Kidney glomerular epithelial cell (primary cell): Measurements from ENCODE around the gene SELE.

Source experiments
- DNase-seq: peaks from one replicate; lab custom pipeline; 2025; lab: John Stamatoyannopoulos, UW

The SELE gene, protein sequence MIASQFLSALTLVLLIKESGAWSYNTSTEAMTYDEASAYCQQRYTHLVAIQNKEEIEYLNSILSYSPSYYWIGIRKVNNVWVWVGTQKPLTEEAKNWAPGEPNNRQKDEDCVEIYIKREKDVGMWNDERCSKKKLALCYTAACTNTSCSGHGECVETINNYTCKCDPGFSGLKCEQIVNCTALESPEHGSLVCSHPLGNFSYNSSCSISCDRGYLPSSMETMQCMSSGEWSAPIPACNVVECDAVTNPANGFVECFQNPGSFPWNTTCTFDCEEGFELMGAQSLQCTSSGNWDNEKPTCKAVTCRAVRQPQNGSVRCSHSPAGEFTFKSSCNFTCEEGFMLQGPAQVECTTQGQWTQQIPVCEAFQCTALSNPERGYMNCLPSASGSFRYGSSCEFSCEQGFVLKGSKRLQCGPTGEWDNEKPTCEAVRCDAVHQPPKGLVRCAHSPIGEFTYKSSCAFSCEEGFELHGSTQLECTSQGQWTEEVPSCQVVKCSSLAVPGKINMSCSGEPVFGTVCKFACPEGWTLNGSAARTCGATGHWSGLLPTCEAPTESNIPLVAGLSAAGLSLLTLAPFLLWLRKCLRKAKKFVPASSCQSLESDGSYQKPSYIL

GRCh38 chr1:169733924-169734323, at the start of gene SELE:
Gene SELE, minus strand, starts transcription at chr1:169734079. Its CDS starts 467 bp downstream, at chr1:169733612.
- DNase-seq, result no peak

DNA sequence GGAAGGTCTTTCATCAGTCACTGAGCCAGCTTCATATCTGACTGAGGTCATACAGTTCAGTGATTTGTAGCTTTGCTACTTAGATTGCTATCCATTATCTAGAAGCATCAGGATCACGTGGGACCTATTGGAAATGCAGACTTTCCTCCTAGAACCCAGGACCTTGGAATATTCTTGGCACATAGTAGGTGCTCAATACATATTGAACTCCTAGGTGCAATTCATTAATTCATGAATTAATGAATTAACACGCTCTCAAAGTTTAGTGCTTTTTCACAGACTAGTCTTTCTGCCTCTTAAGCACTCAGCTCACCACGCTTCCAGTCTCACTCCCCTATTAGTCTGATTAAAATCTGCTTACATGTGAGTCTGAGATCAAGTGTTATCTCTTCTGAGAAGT, 48.7 kb upstream of the SELE start:
- no peak for DNase-seq

- DNase-seq, result peak; percentile 34
Observed at GRCh38 chr1:169779970-169780369, 46.1 kb upstream of the SELE start.

- no peak for DNase-seq
Observed at GRCh38 chr1:169779150-169779549, 45.3 kb upstream of the SELE start.

DNA sequence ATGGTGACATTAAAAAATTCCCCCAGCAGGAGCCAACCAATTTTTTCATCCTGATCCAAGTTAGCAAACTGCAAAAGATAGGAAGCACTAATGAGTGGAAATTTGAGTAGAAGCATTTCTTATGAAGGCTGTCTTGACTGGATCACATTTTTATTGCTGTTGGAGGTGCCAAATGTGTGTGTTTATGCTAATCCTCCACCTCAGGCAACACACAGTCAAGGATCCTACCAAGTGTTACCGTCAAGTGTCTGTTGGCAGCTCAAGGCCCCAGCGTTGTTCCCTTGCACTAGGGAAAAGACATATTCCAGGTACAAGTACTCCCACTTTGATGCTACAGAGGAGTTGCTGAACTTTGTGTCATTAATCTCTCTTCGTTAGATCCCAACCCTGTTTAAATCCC, 42.6 kb upstream of the SELE start:
- no peak for DNase-seq

- no peak for DNase-seq
Observed at GRCh38 chr1:169768161-169768560, 34.3 kb upstream of the SELE start.

DNA sequence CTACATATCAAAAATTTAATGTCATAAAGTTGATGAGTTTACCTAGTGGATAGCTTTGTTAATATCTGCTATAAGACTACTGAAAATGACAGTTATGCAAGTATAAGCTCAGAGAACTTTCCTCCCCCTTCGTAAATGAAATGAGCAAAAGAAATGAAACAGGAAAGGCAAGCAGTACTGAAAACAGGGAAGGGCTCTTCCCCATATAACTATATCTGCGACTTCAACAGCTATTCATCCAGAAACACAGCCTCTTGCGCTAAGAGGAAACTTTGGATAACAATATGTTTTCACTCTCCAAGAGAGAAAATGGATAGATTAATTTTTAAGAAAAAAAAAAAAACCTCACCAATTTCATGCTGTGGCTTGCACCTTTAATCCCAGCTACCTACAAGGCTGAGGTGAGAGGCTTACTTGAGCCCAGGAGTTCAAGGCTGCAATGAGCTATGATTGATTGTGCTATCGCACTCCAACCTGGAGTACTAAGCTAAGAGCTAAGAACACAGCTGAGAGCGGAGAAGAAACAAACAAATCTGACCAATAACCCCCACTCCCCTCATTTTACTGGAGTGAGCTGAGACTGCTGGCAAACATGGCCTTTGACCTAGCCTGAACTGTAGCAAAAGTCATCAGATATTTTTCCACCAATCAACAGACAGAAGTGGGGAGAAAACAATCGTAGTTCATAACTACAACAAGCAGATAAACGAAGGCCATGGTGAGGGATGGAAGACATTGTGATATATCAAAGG, 31.9 kb upstream of the SELE start:
- DNase-seq, result no peak

GRCh38 chr1:169764919-169765318, 31.0 kb upstream of the SELE start:
- no peak for DNase-seq

GRCh38 chr1:169762699-169763098, 28.8 kb upstream of the SELE start:
- DNase-seq, result no peak

GRCh38 chr1:169759038-169759437, 25.2 kb upstream of the SELE start:
- no peak for DNase-seq

DNA sequence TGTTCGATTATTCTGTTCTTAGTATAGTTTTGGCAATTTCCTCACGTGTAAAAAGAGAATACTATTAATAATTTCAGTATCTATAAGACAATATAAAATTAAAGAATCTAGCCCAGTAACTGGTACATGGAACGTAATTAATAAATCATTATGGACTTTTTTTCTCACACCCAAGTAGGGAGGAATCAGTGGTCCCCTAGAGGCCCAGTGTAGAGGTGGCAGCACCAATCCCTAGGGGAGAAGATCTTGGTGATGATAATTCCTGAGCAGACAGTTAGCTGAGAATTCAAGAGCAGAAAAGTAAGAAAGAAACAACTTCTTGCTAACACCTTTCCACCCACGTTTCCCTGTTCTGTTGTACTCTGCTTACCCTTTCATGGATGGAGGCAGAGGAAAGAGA, 19.7 kb upstream of the SELE start:
- DNase-seq, result no peak

DNA sequence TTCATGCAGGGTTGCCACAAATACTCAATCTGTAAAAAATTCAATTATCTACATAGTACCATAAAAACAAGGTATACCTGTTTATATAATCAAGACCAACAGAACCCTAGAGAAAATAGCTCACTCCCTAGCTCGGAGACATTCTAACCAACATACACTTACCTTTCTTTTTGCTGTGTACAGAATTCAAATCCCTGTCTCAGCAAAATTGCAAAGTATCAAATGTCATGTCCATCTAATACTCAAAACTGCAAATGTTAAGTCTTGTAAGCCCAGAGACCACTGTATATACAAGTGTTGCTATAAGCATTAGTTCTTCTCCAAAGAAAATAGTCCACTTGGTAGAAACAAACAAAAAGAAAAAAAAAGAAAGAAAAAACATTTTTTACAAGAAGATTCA, 16.2 kb upstream of the SELE start:
- DNase-seq, result no peak

DNA sequence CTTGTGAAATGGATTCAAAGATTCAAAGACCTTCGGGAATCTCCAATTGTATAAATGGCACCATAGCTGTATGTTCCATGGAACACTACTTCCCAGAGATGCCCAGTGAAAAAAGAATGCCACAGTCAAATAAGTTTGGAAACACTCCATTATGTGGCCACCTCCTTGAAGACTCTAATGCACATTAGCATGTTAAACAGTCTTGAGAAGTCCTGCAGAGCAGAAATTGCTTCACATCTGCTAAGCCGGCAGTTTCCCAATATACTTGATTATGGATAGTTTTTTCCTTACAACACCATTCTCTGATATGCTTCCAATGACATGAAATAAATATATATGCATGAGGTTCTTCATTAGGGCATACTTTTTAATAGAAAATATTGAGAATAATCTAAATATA, 12.7 kb upstream of the SELE start:
- DNase-seq, result no peak

DNA sequence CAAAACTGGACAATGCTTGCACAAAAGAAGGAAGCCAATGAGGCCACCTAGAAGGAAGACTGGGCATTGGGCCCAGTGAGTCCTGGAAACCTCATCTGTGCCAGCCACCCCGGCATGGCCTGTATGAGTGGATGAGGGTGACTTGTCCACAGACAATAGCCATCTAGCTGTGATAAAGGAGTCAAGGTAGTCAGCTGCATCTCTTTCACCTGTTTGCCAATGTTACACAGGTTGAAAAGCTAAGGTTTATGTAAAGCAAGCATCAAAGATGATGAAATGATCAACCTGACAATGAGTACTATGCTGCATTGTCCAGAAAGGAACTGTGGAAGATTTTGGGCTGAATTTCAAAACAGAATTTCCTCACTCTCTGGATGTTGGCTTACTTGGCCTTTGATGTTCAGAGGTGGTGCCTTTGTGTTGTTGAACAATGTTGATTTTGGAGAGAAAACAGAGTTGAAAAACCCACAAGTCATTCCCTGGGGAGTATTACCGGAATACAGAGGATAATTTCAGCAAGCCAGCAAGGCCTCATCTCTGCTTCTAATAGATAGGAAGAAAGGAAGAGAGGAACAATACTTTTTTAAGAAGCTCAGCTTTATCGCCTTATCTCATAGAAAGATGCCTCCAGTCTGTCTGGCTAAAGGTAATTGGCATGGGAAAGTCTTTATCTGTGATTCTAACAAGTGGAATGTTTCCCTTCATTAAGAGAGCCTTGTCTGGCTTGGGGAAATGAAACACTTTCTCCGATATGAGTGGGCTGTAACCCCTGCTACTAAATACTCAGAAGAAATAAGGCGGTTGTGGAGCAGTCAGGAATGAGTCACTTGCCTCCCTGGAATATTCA, 11.4 kb upstream of the SELE start:
- peak; percentile 19 for DNase-seq

DNA sequence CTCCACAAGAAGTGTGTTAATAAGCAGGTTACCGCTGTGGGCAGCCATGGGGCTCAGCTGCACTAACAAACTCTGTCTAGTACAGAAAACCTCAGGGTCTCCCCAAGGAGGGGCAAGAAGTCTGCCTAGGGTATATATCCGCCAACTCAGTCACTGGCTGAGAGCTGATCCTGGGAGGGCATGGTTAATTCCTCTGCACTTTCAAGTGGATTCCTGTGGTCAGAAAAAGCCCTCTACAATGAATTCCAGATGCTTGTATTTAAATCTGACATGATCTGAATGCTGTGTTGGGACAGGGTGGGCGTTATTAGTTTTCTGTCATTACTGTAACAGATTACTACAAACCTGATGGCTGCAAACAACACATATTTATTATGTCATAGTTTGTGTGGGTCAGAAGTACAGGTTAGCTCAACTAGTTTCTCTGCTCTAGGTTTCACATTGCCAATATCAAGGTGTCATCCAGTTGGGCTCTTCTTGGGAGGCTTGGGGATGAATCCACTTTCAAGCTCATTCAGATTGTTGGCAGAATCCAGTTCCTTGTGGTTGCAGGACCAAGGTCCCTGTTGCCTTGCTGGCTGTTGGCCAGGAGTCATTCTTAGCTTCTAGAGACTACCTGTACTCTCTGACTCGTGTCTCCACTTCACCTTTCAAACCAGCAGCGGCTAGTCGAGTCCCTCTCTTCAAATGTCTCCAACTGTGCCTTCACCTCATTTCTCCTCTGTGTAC, 8.0 kb upstream of the SELE start:
- peak; percentile 5 for DNase-seq

DNA sequence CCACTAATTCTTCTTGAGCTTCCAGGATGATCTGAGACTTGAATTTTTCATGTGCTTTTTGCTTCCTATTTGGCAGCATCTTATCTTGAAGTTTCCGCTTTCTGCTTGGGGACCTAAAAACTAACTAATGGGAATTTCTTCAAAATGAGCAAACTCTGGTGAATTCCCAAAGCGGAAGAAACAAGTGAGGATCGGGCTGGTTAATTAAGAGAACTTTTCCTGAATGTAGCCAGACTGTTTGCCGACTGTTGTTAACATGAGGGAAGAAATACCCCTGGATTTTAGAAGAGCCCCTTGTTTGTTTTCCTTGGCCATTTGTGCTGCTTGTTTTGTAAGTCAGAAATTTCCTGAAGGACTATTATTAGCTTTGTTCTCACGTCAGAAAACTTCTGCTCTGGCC, 6.1 kb upstream of the SELE start:
- no peak for DNase-seq

DNA sequence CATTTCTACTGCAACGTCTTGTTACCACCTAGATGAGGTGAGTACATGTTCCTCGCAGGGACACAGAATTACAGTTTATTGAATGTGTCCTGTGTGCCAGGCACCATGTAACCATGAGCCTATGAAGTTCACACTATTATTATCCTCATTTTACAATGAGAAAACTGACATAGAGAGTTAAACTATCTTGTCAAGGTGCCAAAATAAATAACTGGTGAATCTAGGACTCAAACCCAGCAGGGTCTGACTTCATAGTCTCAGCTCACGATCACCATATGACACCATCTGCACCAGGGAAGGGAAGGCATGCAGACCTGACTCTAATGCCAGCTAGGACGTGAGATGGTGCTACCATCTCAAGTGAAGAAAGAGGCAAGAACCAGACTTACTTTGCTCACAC, 2.4 kb downstream of the SELE start:
- no peak for DNase-seq

GRCh38 chr1:169729991-169730390, 3.9 kb downstream of the SELE start:
- no peak for DNase-seq

- no peak for DNase-seq
Observed at GRCh38 chr1:169727307-169727706, 6.6 kb downstream of the SELE start.

DNA sequence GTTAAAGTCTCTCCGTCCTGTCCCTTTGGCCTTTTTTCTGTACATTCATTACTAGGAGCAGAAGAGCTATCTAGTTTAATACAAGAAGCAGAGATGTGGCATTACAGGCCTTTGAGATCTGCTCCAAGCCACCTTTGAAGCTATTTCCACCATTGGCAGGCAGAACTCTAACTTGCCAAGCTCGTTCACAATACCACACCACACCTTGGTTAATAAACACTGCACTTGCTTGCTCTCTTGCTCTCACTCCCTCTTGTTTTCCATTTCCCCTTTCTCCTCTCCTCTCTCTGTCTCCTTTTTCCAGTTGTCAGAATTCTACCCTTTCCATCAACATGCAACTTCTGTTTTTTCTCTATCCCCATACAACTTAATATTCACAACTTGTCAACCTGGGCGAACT, 7.0 kb downstream of the SELE start:
- no peak for DNase-seq

GRCh38 chr1:169725930-169726329, 7.9 kb downstream of the SELE start:
- DNase-seq, result no peak
